ENCODE data around the gene LTV1. TPM values are rescaled to one million over a fixed set of nuclear protein-coding genes. Genes with fewer than 3 reads are reported as not detected.

LTV1 gene
- total and polyA plus RNA-seq, 12 donors, result 6.1 to 61.1 (median 18.6) TPM

GRCh38 chr6:143877584-143878271 is 34.6 kb downstream of the LTV1 start:
- H3K9me3 ChIP-seq (replicated peaks in 1 of 3), result no peaks in the 10 kb centered on the region
- H3K4me3 ChIP-seq, result no peak overlapping the region
- no peaks in the 10 kb centered on the region for H3K4me1 ChIP-seq (replicated peaks in 1 of 2)
- 94 to 95% (median 94%) methylated on average over 1 of the region's 1 CpG; no CpG with 5 or more reads in 1 of the 4 donors for WGBS, 4 donors
- H3K27me3 ChIP-seq, result no peaks in the 10 kb centered on the region
- intact Hi-C loops (cut with DNase I), result no loop called here
- no peaks in the 10 kb centered on the region for H3K36me3 ChIP-seq (replicated peaks in 1 of 2)
- no peak for DNase-seq
- H3K27ac ChIP-seq, result no peak overlapping the region
- no peak for TF ChIP-seq POLR2A (IDR thresholded peaks at IDR 0.05)
- TF ChIP-seq, protein P1, sequence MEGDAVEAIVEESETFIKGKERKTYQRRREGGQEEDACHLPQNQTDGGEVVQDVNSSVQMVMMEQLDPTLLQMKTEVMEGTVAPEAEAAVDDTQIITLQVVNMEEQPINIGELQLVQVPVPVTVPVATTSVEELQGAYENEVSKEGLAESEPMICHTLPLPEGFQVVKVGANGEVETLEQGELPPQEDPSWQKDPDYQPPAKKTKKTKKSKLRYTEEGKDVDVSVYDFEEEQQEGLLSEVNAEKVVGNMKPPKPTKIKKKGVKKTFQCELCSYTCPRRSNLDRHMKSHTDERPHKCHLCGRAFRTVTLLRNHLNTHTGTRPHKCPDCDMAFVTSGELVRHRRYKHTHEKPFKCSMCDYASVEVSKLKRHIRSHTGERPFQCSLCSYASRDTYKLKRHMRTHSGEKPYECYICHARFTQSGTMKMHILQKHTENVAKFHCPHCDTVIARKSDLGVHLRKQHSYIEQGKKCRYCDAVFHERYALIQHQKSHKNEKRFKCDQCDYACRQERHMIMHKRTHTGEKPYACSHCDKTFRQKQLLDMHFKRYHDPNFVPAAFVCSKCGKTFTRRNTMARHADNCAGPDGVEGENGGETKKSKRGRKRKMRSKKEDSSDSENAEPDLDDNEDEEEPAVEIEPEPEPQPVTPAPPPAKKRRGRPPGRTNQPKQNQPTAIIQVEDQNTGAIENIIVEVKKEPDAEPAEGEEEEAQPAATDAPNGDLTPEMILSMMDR (IDR thresholded peaks at IDR 0.05), result no peak

GRCh38 chr6:143878272-143878760 is 35.2 kb downstream of the LTV1 start:
- Histone ChIP-seq H3K27ac (no peak overlapping the region), H3K9me3 (replicated peaks in 1 of 3) (no peaks in the 10 kb centered on the region), H3K4me1 (replicated peaks in 1 of 2) (no peaks in the 10 kb centered on the region), H3K27me3 (no peaks in the 10 kb centered on the region), H3K36me3 (replicated peaks in 1 of 2) (no peaks in the 10 kb centered on the region), H3K4me3 (no peak overlapping the region)
- 60 to 94% (median 91%) methylated on average over 1 to 3 of the region's 3 CpGs; no CpG with 5 or more reads in 1 of the 4 donors for WGBS, 4 donors
- TF ChIP-seq POLR2A (IDR thresholded peaks at IDR 0.05), result no peak
- TF ChIP-seq, protein P1 (IDR thresholded peaks at IDR 0.05), result no peak
- intact Hi-C loops (cut with DNase I), result no loop called here
- no peak for DNase-seq

DNA sequence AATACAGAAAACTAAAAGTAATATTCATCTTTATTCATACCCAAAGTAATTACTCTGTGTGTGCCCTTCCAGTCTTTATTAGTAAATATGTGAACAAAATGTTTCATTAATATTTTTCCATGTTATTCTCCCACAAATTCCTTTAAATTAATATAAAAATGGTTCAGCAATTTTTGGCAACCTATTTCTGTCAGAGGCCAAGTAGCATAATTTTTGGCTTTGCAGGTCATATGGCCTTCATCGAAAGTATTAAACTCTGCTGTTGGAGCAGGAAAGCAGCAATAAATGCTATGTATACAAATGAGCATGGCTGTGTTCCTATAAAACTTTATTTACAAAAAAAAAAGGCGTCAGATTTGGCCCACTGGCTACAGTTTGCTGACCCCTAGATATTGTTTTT is 37.3 kb downstream of the LTV1 start:
- no peak for DNase-seq
- intact Hi-C loops (cut with DNase I), result no loop called here
- H3K4me1 ChIP-seq (replicated peaks in 1 of 2), result no peaks in the 10 kb centered on the region
- H3K27ac ChIP-seq, result no peak overlapping the region
- H3K4me3 ChIP-seq, result no peak overlapping the region
- H3K27me3 ChIP-seq, result no peaks in the 10 kb centered on the region
- 86 to 92% (median 88%) methylated on average over 2 of the region's 2 CpGs for WGBS, 4 donors
- H3K9me3 ChIP-seq (replicated peaks in 1 of 3), result no peaks in the 10 kb centered on the region
- H3K36me3 ChIP-seq (replicated peaks in 1 of 2), result no peaks in the 10 kb centered on the region
- TF ChIP-seq, protein P1 (IDR thresholded peaks at IDR 0.05), result no peak
- TF ChIP-seq POLR2A (IDR thresholded peaks at IDR 0.05), result no peak

- H3K9me3 ChIP-seq (replicated peaks in 1 of 3), result no peaks in the 10 kb centered on the region
- 71 to 78% (median 74%) methylated on average over 2 of the region's 2 CpGs for WGBS, 4 donors
- no peak for DNase-seq
- H3K36me3 ChIP-seq (replicated peaks in 1 of 2), result no peaks in the 10 kb centered on the region
- no peak overlapping the region for H3K4me3 ChIP-seq
- intact Hi-C loops (cut with DNase I), result no loop called here
- H3K4me1 ChIP-seq (replicated peaks in 1 of 2), result no peaks in the 10 kb centered on the region
- no peaks in the 10 kb centered on the region for H3K27me3 ChIP-seq
- no peak overlapping the region for H3K27ac ChIP-seq
- no peak for TF ChIP-seq POLR2A (IDR thresholded peaks at IDR 0.05)
- TF ChIP-seq, protein P1 (IDR thresholded peaks at IDR 0.05), result no peak
Measured at GRCh38 chr6:143882401-143882930, 39.3 kb downstream of the LTV1 start.
